Endothelial cell of umbilical vein (primary cell): ENCODE results near the gene SVOP. TPM values are rescaled to one million over a fixed set of nuclear protein-coding genes. Genes with fewer than 3 reads are reported as not detected.

Experiments used
- BruUV-seq: library from RNA; stranded (reverse); fragments of 400-500 nt; replicated peaks from 2 replicates; lab custom pipeline; 2021; lab: Mats Ljungman, UMichigan
- CTCF ChIA-PET: fragments of 300-600, 350-600 bp; sonication (Branson Sonifier 250); formaldehyde crosslinking; loops from one replicate; lab custom pipeline; 2021; ENCODE audit warnings: antibody characterized with exemption, inconsistent platforms; lab: Charles Lee
- POLR2A ChIA-PET: fragments of 300-600, 350-600 bp; sonication (Branson Sonifier 250); formaldehyde crosslinking; loops from one replicate; lab custom pipeline; 2021; ENCODE audit warnings: antibody characterized with exemption, inconsistent platforms; lab: Charles Lee
- DNase-seq: peaks from one replicate; pipeline ENCODE4 v3.0.0-alpha.2; 2011; ENCODE audit warnings: low read depth, low spot score
- FAIRE-seq: peaks from 2 replicates; lab custom pipeline; 2011; peaks lifted over from hg19 to GRCh38; lab: Jason Lieb, UNC
- H2AFZ ChIP-seq: 2 replicates; pipeline ENCODE4 v1.6.0; 2012; ENCODE audit warnings: low read depth, low read length, control low read depth, inconsistent platforms
- H3K27ac ChIP-seq: 2 replicates; pipeline ENCODE4 v1.5.1; 2011; ENCODE audit warnings: low read depth, mild to moderate bottlenecking, control low read depth, low read length, moderate library complexity; ENCODE audit not compliant: insufficient read depth
- H3K27me3 ChIP-seq, 2 experiments: 2 replicates each; pipeline versions ENCODE4 v1.6.0 to v1.6.1; 2011; ENCODE audit warnings: low read length in 2 of 2, mixed read lengths in 1 of 2; ENCODE audit not compliant: control insufficient read depth in 2 of 2, insufficient read depth in 2 of 2
- H3K36me3 ChIP-seq, 2 experiments: 2 replicates in 1 of 2; 3 replicates in 1 of 2; pipeline ENCODE4 v1.5.1; 2011; ENCODE audit warnings: low read length in 2 of 2, mild to moderate bottlenecking in 1 of 2, moderate library complexity in 1 of 2; ENCODE audit not compliant: control insufficient read depth in 2 of 2, insufficient read depth in 2 of 2; ENCODE audit errors: extremely low read depth in 1 of 2
- H3K4me1 ChIP-seq: 3 replicates; pipeline ENCODE4 v1.5.1; 2011; ENCODE audit warnings: mild to moderate bottlenecking, low read length; ENCODE audit not compliant: control insufficient read depth, insufficient read depth; ENCODE audit errors: extremely low read depth
- H3K4me2 ChIP-seq: 2 replicates; pipeline ENCODE4 v1.6.1; 2011; ENCODE audit warnings: low read length, control low read depth, mixed read lengths; ENCODE audit not compliant: insufficient read depth
- H3K4me3 ChIP-seq, 3 experiments: fragments of 200-600 bp in 1 of 3; sonication (generic), shearing (Covaris generic) in 1 of 3; replicated peaks in 1 of 3; 2 replicates each; pipeline ENCODE4 v1.5.1; 2011 to 2016; ENCODE audit warnings: control low read depth in 3 of 3, low read length in 3 of 3, mild to moderate bottlenecking in 2 of 3, inconsistent platforms in 1 of 3, low read depth in 1 of 3, moderate library complexity in 1 of 3; ENCODE audit not compliant: insufficient read depth in 1 of 3
- H3K79me2 ChIP-seq: 2 replicates; pipeline ENCODE4 v1.6.0; 2012; ENCODE audit warnings: low read length, inconsistent platforms; ENCODE audit not compliant: control insufficient read depth, insufficient read depth
- H3K9ac ChIP-seq: replicated peaks from 2 replicates; pipeline ENCODE3; 2011; ENCODE audit warnings: low read length, control low read depth; ENCODE audit not compliant: insufficient read depth; ENCODE audit errors: extremely low read depth
- H3K9me1 ChIP-seq: replicated peaks from 3 replicates; pipeline ENCODE4 v1.6.0; 2011; ENCODE audit warnings: mild to moderate bottlenecking, low read length; ENCODE audit not compliant: control insufficient read depth, insufficient read depth; ENCODE audit errors: extremely low read depth
- H3K9me3 ChIP-seq: replicated peaks from 2 replicates; pipeline ENCODE4 v1.5.1; 2012; ENCODE audit warnings: low read length, inconsistent platforms; ENCODE audit not compliant: control insufficient read depth, insufficient read depth
- H4K20me1 ChIP-seq: replicated peaks from 2 replicates; pipeline ENCODE3; 2011; ENCODE audit warnings: mild to moderate bottlenecking, low read length; ENCODE audit not compliant: control insufficient read depth, insufficient read depth; ENCODE audit errors: extremely low read depth
- EZH2 ChIP-seq: IDR thresholded peaks from 2 replicates; pipeline ENCODE4 v1.6.1; 2012; ENCODE audit warnings: borderline replicate concordance, low read depth, mild to moderate bottlenecking, moderate library complexity, low read length, inconsistent platforms; ENCODE audit not compliant: severe bottlenecking
- FOS ChIP-seq: IDR thresholded peaks from 2 replicates; pipeline ENCODE4 v1.6.1; 2011; ENCODE audit warnings: mild to moderate bottlenecking, low read length, moderate library complexity, borderline replicate concordance; ENCODE audit not compliant: insufficient read depth
- GATA2 ChIP-seq: IDR thresholded peaks from 2 replicates; pipeline ENCODE4 v1.7.0; 2011; ENCODE audit warnings: low read depth, mild to moderate bottlenecking, moderate library complexity, mixed read lengths, low read length; ENCODE audit not compliant: insufficient read length, insufficient read depth
- JUN ChIP-seq: IDR thresholded peaks from 2 replicates; pipeline ENCODE4 v1.6.1; 2011; ENCODE audit warnings: borderline replicate concordance, low read depth; ENCODE audit not compliant: insufficient read length, insufficient read depth
- MYC ChIP-seq: IDR thresholded peaks from one replicate; pipeline ENCODE4 v1.6.1; 2011; ENCODE audit warnings: mild to moderate bottlenecking, low read depth, low read length
- POLR2A ChIP-seq: IDR thresholded peaks from 2 replicates; pipeline ENCODE4 v1.6.1; 2012; ENCODE audit warnings: low read depth, mild to moderate bottlenecking, control low read depth, low read length
- POLR2AphosphoS5 ChIP-seq: IDR thresholded peaks from 2 replicates; pipeline ENCODE4 v1.6.1; 2012; ENCODE audit warnings: low read depth, mild to moderate bottlenecking, control low read depth, low read length, moderate library complexity; ENCODE audit not compliant: insufficient read depth
- dilution Hi-C: fragments of 300-500 bp; cut with MboI; formaldehyde crosslinking; loops from one replicate; pipeline ENCODE4 v1.15.0; 2019; ENCODE audit warnings: low sequenced_read_pairs; ENCODE audit not compliant: extremely low pct_ligation_motif_present
- intact Hi-C: fragments of 100-400 bp; cut with micrococcal nuclease; formaldehyde crosslinking; loops from one replicate; pipeline ENCODE4 v1.10.0; 2022
- polyA plus RNA-seq, 4 experiments: library from polyadenylated mRNA; depleted of rRNA in 3 of 4; stranded (reverse) in 3 of 4; unstranded in 1 of 4; fragments of >200 nt; gene quantifications; 2 replicates each; pipeline versions ENCODE4 v1.2.1 to v1.2.3, GENCODE V29; 2011 to 2012; ENCODE audit warnings: missing spikeins in 1 of 4
- total RNA-seq: library from RNA; stranded (reverse); gene quantifications from 2 replicates; pipeline ENCODE4 v1.2.3, GENCODE V29; 2021
- TF ChIP-seq, protein P1 (sequence below), 2 donors: IDR thresholded peaks; 1 replicate in 1 of 2; 2 replicates in 1 of 2; pipeline ENCODE4 v1.5.1; 2011; ENCODE audit warnings: low read length in 2 of 2, mild to moderate bottlenecking in 2 of 2, moderate library complexity in 2 of 2, control low read depth in 1 of 2, inconsistent platforms in 1 of 2, low read depth in 1 of 2; ENCODE audit not compliant: insufficient read depth in 1 of 2; ENCODE audit errors: extremely low read depth in 1 of 2
- TF ChIP-seq, protein P2 (sequence below): IDR thresholded peaks from 2 replicates; pipeline ENCODE4 v1.6.1; 2011; ENCODE audit not compliant: insufficient read depth, insufficient read length

SVOP gene
- total and polyA plus RNA-seq, 2 donors (not counting 3 experiments of a cell fraction or from before 2014, with no cell fraction given), result not detected

DNA sequence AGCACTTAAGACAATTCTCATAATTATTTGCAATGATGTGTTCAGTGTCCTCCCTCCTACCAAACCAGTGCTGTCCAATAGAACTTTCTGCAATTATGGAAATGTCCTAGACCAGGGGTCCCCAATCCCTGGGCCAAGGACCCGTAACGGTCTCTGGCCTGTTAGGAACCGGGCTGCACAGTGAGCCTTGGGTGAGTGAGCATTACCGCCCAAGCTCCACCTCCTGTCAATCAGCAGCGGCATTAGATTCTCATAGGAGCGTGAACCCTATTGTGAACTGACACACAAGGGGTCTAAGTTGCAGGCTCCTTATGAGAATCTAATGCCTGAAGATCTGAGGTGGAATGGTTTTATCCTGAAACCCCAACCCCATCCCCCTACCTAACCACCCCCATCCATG lies 3.9 kb downstream of the SVOP start:
- no peaks in the 10 kb centered on the region for H3K4me1 ChIP-seq
- DNase-seq (no peak), FAIRE-seq (no peak)
- no peaks in the 10 kb centered on the region for H3K9me3 ChIP-seq
- H3K27ac ChIP-seq, result no peak overlapping the region
- no peak overlapping the region for H3K4me3 ChIP-seq
- peaks cover 2% of the 10 kb centered on the region for H4K20me1 ChIP-seq
- no peak overlapping the region for H3K9ac ChIP-seq
- POLR2A ChIA-PET, result no interaction called here
- no peaks in the 10 kb centered on the region for H3K79me2 ChIP-seq
- intact Hi-C loops (no loop called here), dilution Hi-C loops (no loop called here)
- no peaks in the 10 kb centered on the region for H3K36me3 ChIP-seq
- TF ChIP-seq, protein P1, sequence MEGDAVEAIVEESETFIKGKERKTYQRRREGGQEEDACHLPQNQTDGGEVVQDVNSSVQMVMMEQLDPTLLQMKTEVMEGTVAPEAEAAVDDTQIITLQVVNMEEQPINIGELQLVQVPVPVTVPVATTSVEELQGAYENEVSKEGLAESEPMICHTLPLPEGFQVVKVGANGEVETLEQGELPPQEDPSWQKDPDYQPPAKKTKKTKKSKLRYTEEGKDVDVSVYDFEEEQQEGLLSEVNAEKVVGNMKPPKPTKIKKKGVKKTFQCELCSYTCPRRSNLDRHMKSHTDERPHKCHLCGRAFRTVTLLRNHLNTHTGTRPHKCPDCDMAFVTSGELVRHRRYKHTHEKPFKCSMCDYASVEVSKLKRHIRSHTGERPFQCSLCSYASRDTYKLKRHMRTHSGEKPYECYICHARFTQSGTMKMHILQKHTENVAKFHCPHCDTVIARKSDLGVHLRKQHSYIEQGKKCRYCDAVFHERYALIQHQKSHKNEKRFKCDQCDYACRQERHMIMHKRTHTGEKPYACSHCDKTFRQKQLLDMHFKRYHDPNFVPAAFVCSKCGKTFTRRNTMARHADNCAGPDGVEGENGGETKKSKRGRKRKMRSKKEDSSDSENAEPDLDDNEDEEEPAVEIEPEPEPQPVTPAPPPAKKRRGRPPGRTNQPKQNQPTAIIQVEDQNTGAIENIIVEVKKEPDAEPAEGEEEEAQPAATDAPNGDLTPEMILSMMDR (IDR thresholded peaks at IDR 0.05; ENCODE audit: extremely low read depth in 1 of 2, insufficient read depth in 1 of 2, low read depth in 1 of 2, low read length in 2 of 2), result no peak
- TF ChIP-seq POLR2AphosphoS5 (no peak), MYC (no peak), POLR2A (no peak), GATA2 (no peak), JUN (no peak), EZH2 (no peak), FOS (no peak)
- TF ChIP-seq, protein P2, sequence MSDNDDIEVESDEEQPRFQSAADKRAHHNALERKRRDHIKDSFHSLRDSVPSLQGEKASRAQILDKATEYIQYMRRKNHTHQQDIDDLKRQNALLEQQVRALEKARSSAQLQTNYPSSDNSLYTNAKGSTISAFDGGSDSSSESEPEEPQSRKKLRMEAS, result no peak
- BruUV-seq, result no TSS peak
- no peak overlapping the region for H2AFZ ChIP-seq
- CTCF ChIA-PET, result no interaction called here
- H3K27me3 ChIP-seq, result no peaks in the 10 kb centered on the region
- H3K9me1 ChIP-seq, result no peaks in the 10 kb centered on the region
- H3K4me2 ChIP-seq, result no peak overlapping the region
